PFSK-1 (cell line): ENCODE measurements around the gene TTC28.

Experiments
- FOXP2 ChIP-seq: optimal IDR thresholded peaks from 2 replicates; pipeline ENCODE3; 2011; ENCODE audit warnings: borderline replicate concordance, control low read depth, inconsistent platforms; ENCODE audit not compliant: insufficient read depth; ENCODE audit errors: extremely low read length, extremely low read depth
- POLR2AphosphoS5 ChIP-seq: IDR thresholded peaks from 2 replicates; pipeline ENCODE4 v1.6.1; 2012; ENCODE audit warnings: low read depth, mild to moderate bottlenecking, control low read depth, low read length, moderate library complexity
- REST ChIP-seq, 2 experiments: IDR thresholded peaks; 2 replicates each; pipeline versions ENCODE4 v1.6.1 to v1.8.0; 2011 to 2012; ENCODE audit warnings: low read depth in 2 of 2, low read length in 2 of 2, control low read depth in 1 of 2, inconsistent platforms in 1 of 2, mild to moderate bottlenecking in 1 of 2, moderate library complexity in 1 of 2; ENCODE audit not compliant: insufficient read depth in 1 of 2
- SIN3A ChIP-seq: IDR thresholded peaks from 2 replicates; pipeline ENCODE4 v1.6.1; 2012; ENCODE audit warnings: mild to moderate bottlenecking, low read length, moderate library complexity, borderline replicate concordance; ENCODE audit not compliant: insufficient read depth
- TAF1 ChIP-seq: IDR thresholded peaks from 2 replicates; pipeline ENCODE4 v1.6.1; 2012; ENCODE audit warnings: low read length, control low read depth, borderline replicate concordance; ENCODE audit not compliant: insufficient read depth

GRCh38 chr22:28542980-28543621, 136.5 kb downstream of the TTC28 start:
- TF ChIP-seq POLR2AphosphoS5 (no peak), TAF1 (no peak), REST (IDR thresholded peaks at IDR 0.05; ENCODE audit: insufficient read depth in 1 of 2, low read depth in 2 of 2, low read length in 2 of 2) (no peak), SIN3A (no peak), FOXP2 (no peak)
